Hypothalamus (tissue), 51 donors: ENCODE measurements around the gene CD79A.
"Not testable (repeated sequence)": the region's sequence is repeated elsewhere in the genome, so short reads cannot be mapped to it uniquely, and the experiment has no call there.

Experiments
- DNase-seq, 51 donors: peaks; one replicate each; lab custom pipeline; 2025; lab: John Stamatoyannopoulos, UW

Gene CD79A

GRCh38 chr19:41903193-41903953, 26.3 kb downstream of the CD79A start:
- DNase-seq = no peak

GRCh38 chr19:41904118-41904870, 27.2 kb downstream of the CD79A start:
- DNase-seq = no peak

- DNase-seq = no peak
These were observed 28.4 kb downstream of the CD79A start for GRCh38 chr19:41905273-41906002.

- no peak for DNase-seq
These were observed 29.2 kb downstream of the CD79A start for GRCh38 chr19:41906271-41906670.

- DNase-seq = no peak
These were observed 30.0 kb downstream of the CD79A start for GRCh38 chr19:41906916-41907680.

- DNase-seq = no peak
These were observed 31.0 kb downstream of the CD79A start for GRCh38 chr19:41907994-41908615.

- no peak for DNase-seq
These were observed 31.8 kb downstream of the CD79A start for GRCh38 chr19:41908724-41909464.

- DNase-seq = no peak
These were observed 32.6 kb downstream of the CD79A start for GRCh38 chr19:41909706-41910105.

- no peak for DNase-seq
These were observed 33.3 kb downstream of the CD79A start for GRCh38 chr19:41910240-41910991.

- no peak for DNase-seq
These were observed 34.2 kb downstream of the CD79A start for GRCh38 chr19:41910992-41911888.

- DNase-seq = no peak
These were observed 35.0 kb downstream of the CD79A start for GRCh38 chr19:41911889-41912731.

GRCh38 chr19:41912899-41913537, 35.9 kb downstream of the CD79A start:
- no peak for DNase-seq

- no peak for DNase-seq
These were observed 36.7 kb downstream of the CD79A start for GRCh38 chr19:41913538-41914423.

- DNase-seq = not testable (repeated sequence)
These were observed 37.4 kb downstream of the CD79A start for GRCh38 chr19:41914424-41914834.
